IMR-90 (cell line): ENCODE data around the gene DOCK2. TPM values are rescaled to one million over a fixed set of nuclear protein-coding genes. Genes with fewer than 3 reads are reported as not detected.

ENCODE experiments used
- ATAC-seq: fragments of 200-7000 bp; cut with Tn5 transposase; 2 replicates; pipeline ENCODE4 v1.9.1; 2020; ENCODE audit warnings: low read depth, mild to moderate bottlenecking, moderate library complexity
- BruUV-seq: library from RNA; stranded (reverse); fragments of 400-500 nt; replicated peaks from 2 replicates; lab custom pipeline; 2021; lab: Mats Ljungman, UMichigan
- CTCF ChIA-PET: fragments of 300-600 bp; formaldehyde crosslinking; extraction: SDS; loops from one replicate; lab custom pipeline; 2021; ENCODE audit warnings: antibody characterized with exemption; lab: Yijun Ruan, JAX
- POLR2A ChIA-PET: fragments of 300-600 bp; sonication (Branson Sonifier 250); formaldehyde crosslinking; loops from one replicate; lab custom pipeline; 2022; ENCODE audit warnings: antibody characterized with exemption; ENCODE audit not compliant: unreplicated experiment; lab: Charles Lee
- DNase-seq: peaks from one replicate; pipeline ENCODE4 v3.0.0; 2013
- H2AFZ ChIP-seq: replicated peaks from 2 replicates; pipeline ENCODE3; 2013; ENCODE audit warnings: low read length, mild to moderate bottlenecking; ENCODE audit not compliant: poor library complexity
- H2AK5ac ChIP-seq: 2 replicates; pipeline ENCODE4 v1.6.1; 2013; ENCODE audit warnings: low read depth, low read length, inconsistent platforms
- H2AK9ac ChIP-seq: replicated peaks from 2 replicates; pipeline ENCODE3; 2013; ENCODE audit warnings: mild to moderate bottlenecking, low read depth, low read length, moderate library complexity; ENCODE audit not compliant: poor library complexity
- H2BK120ac ChIP-seq: 2 replicates; pipeline ENCODE4 v1.6.1; 2013; ENCODE audit warnings: low read depth, low read length, inconsistent platforms
- H2BK15ac ChIP-seq: 3 replicates; pipeline ENCODE4 v1.6.1; 2013; ENCODE audit warnings: low read depth, low read length, inconsistent platforms
- H2BK20ac ChIP-seq: 2 replicates; pipeline ENCODE4 v1.6.1; 2013; ENCODE audit warnings: low read depth, mild to moderate bottlenecking, inconsistent platforms, low read length, moderate library complexity
- H2BK5ac ChIP-seq: 2 replicates; pipeline ENCODE4 v1.6.1; 2013; ENCODE audit warnings: mild to moderate bottlenecking, low read depth, low read length, inconsistent platforms; ENCODE audit not compliant: poor library complexity, severe bottlenecking
- H3K14ac ChIP-seq: replicated peaks from 2 replicates; pipeline ENCODE4 v1.6.1; 2013; ENCODE audit warnings: low read depth, low read length, inconsistent platforms
- H3K18ac ChIP-seq: 2 replicates; pipeline ENCODE4 v1.6.1; 2013; ENCODE audit warnings: low read depth, low read length, control low read depth
- H3K23ac ChIP-seq: 2 replicates; pipeline ENCODE4 v1.6.1; 2013; ENCODE audit warnings: low read depth, low read length, inconsistent platforms
- H3K27ac ChIP-seq: 2 replicates; pipeline ENCODE4 v1.5.1; 2013; ENCODE audit warnings: mild to moderate bottlenecking, control low read depth, low read length; ENCODE audit not compliant: insufficient read depth
- H3K27me3 ChIP-seq: 2 replicates; pipeline ENCODE4 v1.6.1; 2013; ENCODE audit warnings: low read length; ENCODE audit not compliant: control insufficient read depth, insufficient read depth
- H3K36me3 ChIP-seq: 2 replicates; pipeline ENCODE4 v1.6.1; 2013; ENCODE audit warnings: low read length, mixed read lengths; ENCODE audit not compliant: control insufficient read depth, insufficient read depth
- H3K4ac ChIP-seq: 2 replicates; pipeline ENCODE4 v1.6.1; 2013; ENCODE audit warnings: low read depth, low read length, inconsistent platforms
- H3K4me1 ChIP-seq: 2 replicates; pipeline ENCODE4 v1.6.1; 2013; ENCODE audit warnings: low read length, mixed read lengths; ENCODE audit not compliant: control insufficient read depth, insufficient read depth
- H3K4me2 ChIP-seq: 2 replicates; pipeline ENCODE4 v1.6.1; 2013; ENCODE audit warnings: low read depth, mild to moderate bottlenecking, control low read depth, low read length, moderate library complexity
- H3K4me3 ChIP-seq: 2 replicates; pipeline ENCODE4 v1.5.1; 2013; ENCODE audit warnings: low read depth, mild to moderate bottlenecking, control low read depth, low read length, moderate library complexity; ENCODE audit not compliant: insufficient read depth
- H3K56ac ChIP-seq: 2 replicates; pipeline ENCODE4 v1.6.1; 2013; ENCODE audit warnings: low read length, inconsistent platforms; ENCODE audit not compliant: insufficient read depth; ENCODE audit errors: extremely low read depth
- H3K79me1 ChIP-seq, 2 experiments: 2 replicates each; pipeline ENCODE4 v1.6.1; 2013; ENCODE audit warnings: low read length in 2 of 2, inconsistent platforms in 1 of 2, low read depth in 1 of 2
- H3K9ac ChIP-seq: 2 replicates; pipeline ENCODE4 v1.6.1; 2013; ENCODE audit warnings: low read depth, low read length, control low read depth
- H3K9me1 ChIP-seq: 2 replicates; pipeline ENCODE4 v1.6.1; 2013; ENCODE audit warnings: low read length, inconsistent platforms; ENCODE audit not compliant: insufficient read depth
- H3K9me3 ChIP-seq: 2 replicates; pipeline ENCODE4 v1.6.1; 2013; ENCODE audit warnings: low read length; ENCODE audit not compliant: control insufficient read depth, insufficient read depth
- H4K20me1 ChIP-seq: 2 replicates; pipeline ENCODE4 v1.6.1; 2013; ENCODE audit warnings: low read length, inconsistent platforms; ENCODE audit not compliant: insufficient read depth
- H4K5ac ChIP-seq: 2 replicates; pipeline ENCODE4 v1.6.1; 2013; ENCODE audit warnings: mild to moderate bottlenecking, low read depth, low read length, control low read depth
- H4K8ac ChIP-seq, 2 experiments: 2 replicates each; pipeline ENCODE4 v1.6.1; 2013; ENCODE audit warnings: low read depth in 2 of 2, low read length in 2 of 2, control low read depth in 1 of 2, inconsistent platforms in 1 of 2
- H4K91ac ChIP-seq: 2 replicates; pipeline ENCODE4 v1.6.1; 2013; ENCODE audit warnings: low read depth, low read length, inconsistent platforms; ENCODE audit not compliant: insufficient read depth
- BHLHE40 ChIP-seq: fragments of 150-350 bp; IDR thresholded peaks from 2 replicates; pipeline ENCODE4 v1.6.1; 2016; ENCODE audit warnings: mild to moderate bottlenecking, low read depth, low read length
- CHD1 ChIP-seq: IDR thresholded peaks from 2 replicates; pipeline ENCODE4 v1.6.1; 2012; ENCODE audit warnings: low read depth, low read length, improper control_type of control experiment
- ELK1 ChIP-seq: fragments of 150-350 bp; IDR thresholded peaks from 2 replicates; pipeline ENCODE4 v1.6.1; 2016; ENCODE audit warnings: low read depth, mild to moderate bottlenecking, low read length, moderate library complexity, borderline replicate concordance
- MAFK ChIP-seq: IDR thresholded peaks from 2 replicates; pipeline ENCODE4 v1.6.1; 2012; ENCODE audit warnings: low read depth, low read length, improper control_type of control experiment
- POLR2A ChIP-seq: IDR thresholded peaks from 2 replicates; pipeline ENCODE4 v1.6.1; 2012; ENCODE audit warnings: mild to moderate bottlenecking, low read depth, low read length
- RAD21 ChIP-seq: IDR thresholded peaks from 2 replicates; pipeline ENCODE4 v1.6.1; 2012; ENCODE audit warnings: low read length, improper control_type of control experiment
- RCOR1 ChIP-seq: IDR thresholded peaks from 2 replicates; pipeline ENCODE4 v1.6.1; 2012; ENCODE audit warnings: mild to moderate bottlenecking, low read length, improper control_type of control experiment; ENCODE audit not compliant: insufficient replicate concordance
- SMC3 ChIP-seq: fragments of 150-350 bp; IDR thresholded peaks from 2 replicates; pipeline ENCODE4 v1.6.1; 2016; ENCODE audit warnings: low read depth, mild to moderate bottlenecking, antibody characterized with exemption, low read length, moderate library complexity
- USF2 ChIP-seq: fragments of 150-350 bp; IDR thresholded peaks from 2 replicates; pipeline ENCODE4 v1.6.1; 2017; ENCODE audit warnings: mild to moderate bottlenecking, antibody characterized with exemption, low read length, low read depth
- WGBS, 2 experiments: methylation state at CpG; one replicate each; pipeline versions ENCODE4 v1.1.5 to v1.1.7; 2013; ENCODE audit warnings: missing lambda C conversion rate in 2 of 2; ENCODE audit not compliant: insufficient read length in 1 of 2; ENCODE audit errors: extremely low coverage in 2 of 2; 5-methylcytosine and 5-hydroxymethylcytosine counted together
- dilution Hi-C: fragments of 300-500 bp; cut with HindIII; formaldehyde crosslinking; loops from one replicate; pipeline ENCODE4 v1.14.3; 2018; ENCODE audit warnings: low sequenced_read_pairs; ENCODE audit not compliant: unreplicated experiment
- in situ Hi-C: fragments of 300-500 bp; cut with MboI; formaldehyde crosslinking; loops from 3 replicates; pipeline ENCODE4 v1.14.3; 2019; ENCODE audit warnings: low sequenced_read_pairs, inconsistent platforms, mixed read lengths
- intact Hi-C: fragments of 100-400 bp; cut with micrococcal nuclease; formaldehyde crosslinking; loops from 2 replicates; pipeline ENCODE4 v1.10.0; 2022
- polyA plus RNA-seq, 3 experiments: library from polyadenylated mRNA; depleted of rRNA; stranded (reverse); fragments of >200 nt; gene quantifications; 2 replicates each; pipeline ENCODE4 v1.2.3, GENCODE V29; 2012; ENCODE audit warnings: low replicate concordance in 1 of 3
- total RNA-seq: library from RNA; depleted of rRNA; stranded (reverse); fragments of >200 nt; gene quantifications from 2 replicates; pipeline ENCODE4 v1.2.3, GENCODE V29; 2012

The DOCK2 gene
- total and polyA plus RNA-seq, 2 of the 4 experiments (the other 2 are of a cell fraction): 0.72 to 3.0 TPM

GRCh38 chr5:169702693-169703481 is 65.8 kb downstream of the DOCK2 start:
- H3K27ac ChIP-seq: no peak overlapping the region

More at GRCh38 chr5:169702693-169703481, 65.8 kb downstream of the DOCK2 start:
- Histone ChIP-seq H2AK5ac (peak overlapping the region; percentile 45; the same call in 1 of the 2 replicates), H3K18ac (peak overlapping the region; percentile 48; the same call in 1 of the 2 replicates), H3K23ac (peak overlapping the region; percentile 55), H3K36me3 (no peaks in the 10 kb centered on the region), H2AFZ (no peak overlapping the region), H3K9me1 (peaks cover 23% of the 10 kb centered on the region), H2AK9ac (no peak overlapping the region), H3K9me3 (no peaks in the 10 kb centered on the region), H3K4me3 (no peak overlapping the region), H3K4me2 (no peak overlapping the region), H2BK20ac (peak overlapping the region; percentile 28; the same call in 1 of the 2 replicates), H3K4me1 (peaks cover 25% of the 10 kb centered on the region), H4K20me1 (no peaks in the 10 kb centered on the region), H3K79me1 (peaks cover 0 to 7% of the 10 kb centered on the region in 2 experiments; a peak in 1 of 4 replicates), H3K56ac (no peak overlapping the region), H2BK5ac (no peak overlapping the region), H4K91ac (peak overlapping the region; percentile 32), H3K14ac (peak overlapping the region; percentile 83), H4K8ac (peak overlapping the region; percentile 60 to 69; a peak in 3 of 4 replicates), H4K5ac (peak overlapping the region; percentile 73; the same call in 1 of the 2 replicates), H3K9ac (no peak overlapping the region), H3K4ac (peak overlapping the region; percentile 69), H2BK15ac (peak overlapping the region; percentile 86; the same call in 2 of the 3 replicates), H3K27me3 (no peaks in the 10 kb centered on the region), H2BK120ac (peak overlapping the region; percentile 76)
- WGBS, 2 experiments: 100% methylated on average over 1 of the region's 7 CpGs; no CpG with 5 or more reads in 1 of the 2 experiments
- no TSS peak for BruUV-seq
- intact Hi-C loops: loop anchor here (1.0 to 10.0 kb wide), 4 partner anchors 100 to 718 kb away; partner anchors contain the start of gene INSYN2B
- POLR2A ChIA-PET: no interaction called here
- ATAC-seq: peak; percentile 13
- CTCF ChIA-PET: interaction anchor here (0.7 to 9.1 kb wide), 7 partner anchors 22 to 368 kb away, joined by 3 to 117 read pairs (median 4); partner anchors contain the start of gene INSYN2B
- DNase-seq: no peak
- dilution Hi-C loops: no loop called here
- in situ Hi-C loops: loop anchor here (5.0 kb wide), 1 partner anchor 279 kb away; the partner anchor contains the start of gene INSYN2B
- TF ChIP-seq SMC3 (no peak), MAFK (no peak), RAD21 (no peak), CHD1 (no peak), POLR2A (no peak), USF2 (no peak), BHLHE40 (no peak), RCOR1 (no peak), ELK1 (no peak)
